ENCODE results near the gene PRRX2.

The PRRX2 gene

GRCh38 chr9:129676975-129677374, 11.5 kb downstream of the PRRX2 start:
- no peak for DNase-seq (ENCODE audit: low read depth in 1 of 2, low spot score in 1 of 2)

- no peak for DNase-seq (ENCODE audit: low read depth in 1 of 2, low spot score in 1 of 2)
Observed at GRCh38 chr9:129677456-129677855, 12.0 kb downstream of the PRRX2 start.

- no peak for DNase-seq (ENCODE audit: low read depth in 1 of 2, low spot score in 1 of 2)
Observed at GRCh38 chr9:129678844-129679243, 13.4 kb downstream of the PRRX2 start.

DNA sequence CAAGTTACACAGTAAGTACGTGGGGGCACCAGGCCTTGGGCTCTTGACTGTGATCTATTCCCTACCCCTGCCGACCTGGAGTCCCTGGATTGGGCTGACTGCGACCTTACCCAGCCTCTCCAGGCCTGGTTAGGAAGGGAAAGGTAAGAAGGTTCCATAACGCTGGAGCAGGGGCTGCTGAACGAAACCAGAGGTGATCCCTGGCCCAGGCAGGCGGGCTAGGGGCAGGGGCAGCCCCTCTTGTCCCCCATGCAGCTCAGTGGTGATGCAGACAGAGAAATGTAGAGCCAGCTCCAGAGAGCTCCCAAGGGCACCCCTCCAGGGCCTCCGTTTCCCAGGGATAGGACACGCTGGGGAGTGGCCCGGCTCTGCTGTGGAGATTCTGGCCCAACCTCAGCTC, 14.1 kb downstream of the PRRX2 start:
- DNase-seq (ENCODE audit: low read depth in 1 of 2, low spot score in 1 of 2): no peak

- DNase-seq (ENCODE audit: low read depth in 1 of 2, low spot score in 1 of 2): no peak
Observed at GRCh38 chr9:129681924-129682323, 16.5 kb downstream of the PRRX2 start.

DNA sequence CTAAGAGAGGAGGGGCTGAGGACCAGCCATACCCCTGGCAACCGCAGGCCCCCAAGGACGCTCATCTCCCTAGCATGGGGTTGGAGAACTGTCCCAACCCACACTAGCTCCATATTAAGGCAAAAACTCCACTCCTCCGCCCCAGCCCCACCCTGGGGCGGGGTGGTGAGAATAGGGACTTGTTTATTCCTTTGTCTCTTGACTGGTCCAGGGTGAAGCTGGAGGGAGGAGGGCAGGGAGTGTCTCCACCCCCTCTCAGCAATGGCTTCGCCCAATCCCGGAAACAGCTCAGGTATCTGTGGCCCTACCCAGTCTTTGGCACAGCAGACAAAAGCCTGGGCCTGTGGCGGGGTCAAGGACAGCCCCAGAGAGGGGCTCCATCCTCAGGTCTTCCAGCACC, 16.9 kb downstream of the PRRX2 start:
- no peak for DNase-seq (ENCODE audit: low read depth in 1 of 2, low spot score in 1 of 2)

DNA sequence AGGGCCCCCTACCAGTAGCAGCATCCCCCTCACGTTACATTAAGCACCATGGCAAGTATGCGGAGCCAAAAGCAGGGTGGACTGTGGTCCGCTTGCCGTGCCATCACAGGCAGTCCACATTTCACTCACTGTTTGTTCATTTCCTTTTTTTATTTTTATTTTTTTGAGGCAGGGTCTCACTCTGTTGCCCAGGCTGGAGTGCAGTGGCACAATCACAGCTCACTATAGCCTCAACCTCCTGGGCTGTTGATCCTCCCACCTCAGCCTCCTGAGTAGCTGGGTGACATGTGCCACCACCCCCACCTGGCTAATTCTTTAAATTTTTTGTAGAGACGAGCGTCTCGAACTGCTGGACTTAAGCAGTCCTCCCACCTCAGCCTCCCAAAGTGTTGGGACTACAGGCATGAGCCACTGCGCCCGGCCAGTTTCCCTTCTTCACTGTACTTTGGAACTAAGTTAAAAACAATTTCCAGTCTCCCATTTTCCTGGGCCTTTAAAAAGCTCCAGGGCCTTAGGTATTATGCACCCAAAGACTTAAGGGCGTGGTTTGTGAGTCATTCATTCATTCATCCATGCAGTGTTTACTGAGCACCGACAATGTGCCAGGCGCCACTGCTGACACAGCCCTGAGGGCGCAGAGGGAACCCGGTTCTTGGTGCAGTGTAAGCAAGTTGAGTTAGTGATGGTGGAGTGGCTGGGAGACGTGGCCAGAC, 19.9 kb downstream of the PRRX2 start:
- DNase-seq (ENCODE audit: low read depth in 1 of 2, low spot score in 1 of 2): no peak

- no peak for DNase-seq (ENCODE audit: low read depth in 1 of 2, low spot score in 1 of 2)
Observed at GRCh38 chr9:129685933-129686259, 20.4 kb downstream of the PRRX2 start.

DNA sequence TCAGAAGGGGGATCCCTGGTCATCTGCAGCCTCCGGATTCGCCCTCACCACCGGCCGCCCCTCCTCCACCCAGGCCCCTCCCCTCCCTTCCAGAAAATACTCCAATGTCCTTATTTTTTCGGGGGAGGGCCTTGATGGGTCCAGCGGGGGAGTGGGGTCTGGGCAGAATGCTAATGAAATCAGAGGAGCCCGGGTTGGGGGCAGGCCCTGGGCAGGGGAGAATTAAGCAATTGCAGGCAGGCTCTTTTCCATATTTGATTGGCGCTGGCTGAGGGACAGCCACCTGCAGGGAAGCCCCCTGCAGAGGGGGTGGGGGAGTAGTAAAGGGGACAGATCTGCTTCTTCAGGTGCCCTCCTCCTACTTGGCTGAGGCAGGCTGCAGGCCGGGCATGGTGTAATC, 21.3 kb downstream of the PRRX2 start:
- no peak for DNase-seq (ENCODE audit: low read depth in 1 of 2, low spot score in 1 of 2)

- DNase-seq (ENCODE audit: low read depth in 1 of 2, low spot score in 1 of 2): no peak
Observed at GRCh38 chr9:129687391-129687790, 21.9 kb downstream of the PRRX2 start.

DNA sequence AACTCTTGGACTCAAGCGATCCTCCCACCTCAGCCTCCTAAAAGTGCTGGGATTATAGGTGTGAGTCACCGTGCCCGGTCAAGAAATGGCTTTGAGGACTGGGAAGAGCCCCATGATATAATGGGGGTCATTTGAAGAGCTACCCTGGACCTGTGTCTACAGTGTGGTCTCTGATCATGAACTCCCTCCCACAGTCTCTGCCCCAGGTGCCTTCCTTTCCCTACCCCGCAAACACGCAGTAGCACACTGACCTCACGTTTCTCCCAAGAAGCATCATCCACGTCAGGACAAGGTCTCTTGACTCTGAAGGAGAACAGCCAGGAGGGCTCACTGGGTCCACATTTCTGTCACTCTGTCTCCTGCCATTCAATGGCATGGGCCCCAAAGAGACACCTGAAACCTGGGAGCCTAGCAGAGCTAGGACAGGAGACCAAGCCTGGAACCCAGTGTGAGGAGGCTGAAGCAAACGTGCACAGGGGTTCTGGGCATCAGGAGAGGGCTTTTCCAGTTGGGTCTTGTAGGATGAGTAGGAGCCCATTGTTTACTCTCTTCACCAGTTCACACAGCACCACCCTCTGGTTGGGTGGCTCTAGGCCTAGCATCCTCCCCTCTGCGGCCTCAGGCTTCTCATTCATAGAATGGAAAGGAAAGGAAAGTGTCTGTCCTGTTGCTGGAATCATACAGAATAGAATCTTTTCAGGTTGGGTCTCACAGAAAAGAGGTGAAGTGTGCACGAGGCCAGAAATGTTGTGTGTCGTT, 23.0 kb downstream of the PRRX2 start:
- DNase-seq (ENCODE audit: low read depth in 1 of 2, low spot score in 1 of 2): no peak

DNA sequence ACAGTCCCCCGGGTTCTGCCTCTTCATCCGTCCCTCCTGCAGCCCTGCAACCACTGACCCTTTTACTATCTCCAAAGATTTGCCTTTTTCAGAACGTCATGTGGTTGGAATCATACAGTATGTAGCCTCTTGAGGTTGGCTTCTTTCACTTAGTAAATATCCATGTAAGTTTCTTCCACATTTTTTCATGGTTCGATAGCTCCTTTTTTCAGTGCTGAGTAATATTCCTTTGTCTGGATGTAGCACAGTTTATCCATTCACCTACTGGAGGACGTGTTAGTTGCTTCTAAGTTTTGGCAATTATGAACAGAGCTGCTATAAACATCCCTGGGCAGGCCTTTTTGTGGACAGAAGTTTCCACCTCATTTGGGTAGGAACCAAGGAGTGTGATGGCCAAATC, 27.1 kb downstream of the PRRX2 start:
- DNase-seq (ENCODE audit: low read depth in 1 of 2, low spot score in 1 of 2): no peak

DNA sequence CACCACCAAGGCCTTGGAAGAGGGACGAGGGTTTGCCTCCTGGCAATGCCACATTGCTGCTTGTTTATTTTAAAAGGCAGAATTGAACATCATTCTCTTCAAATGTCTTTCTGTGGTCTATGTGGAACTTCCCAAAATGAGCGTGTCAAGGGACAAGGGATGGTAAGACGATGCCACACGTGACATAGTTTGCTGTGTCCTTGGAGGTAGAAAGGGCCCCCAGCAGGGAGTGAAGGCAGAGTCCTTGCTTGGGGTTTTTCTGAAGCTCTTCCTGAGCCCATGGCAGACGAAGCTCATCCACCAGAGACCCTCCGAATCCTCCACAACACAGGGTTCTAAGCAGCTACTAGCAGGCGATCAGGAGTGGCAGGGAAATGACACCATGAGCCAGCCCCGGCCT, 28.3 kb downstream of the PRRX2 start:
- DNase-seq (ENCODE audit: low read depth in 1 of 2, low spot score in 1 of 2): no peak

DNA sequence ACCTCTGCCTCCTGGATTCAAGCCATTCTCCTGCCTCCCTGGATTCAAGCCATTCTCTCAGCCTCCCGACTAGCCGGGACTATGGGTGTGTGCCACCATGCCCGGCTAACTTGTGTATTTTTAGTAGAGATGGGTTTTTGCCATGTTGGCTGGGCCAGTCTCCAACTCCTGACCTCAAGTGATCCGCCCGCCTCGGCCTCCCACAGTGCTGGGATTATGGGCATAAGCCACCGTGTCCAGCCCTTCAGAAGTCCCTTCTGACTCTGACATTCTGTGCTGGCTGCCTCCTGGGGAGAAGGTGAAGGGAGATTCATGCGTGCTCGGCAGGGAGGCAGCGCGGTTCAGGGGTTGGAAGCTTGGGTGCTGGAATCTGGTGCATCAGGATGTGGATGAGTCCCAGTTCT, 28.8 kb downstream of the PRRX2 start:
- no peak for DNase-seq (ENCODE audit: low read depth in 1 of 2, low spot score in 1 of 2)

- no peak for DNase-seq (ENCODE audit: low read depth in 1 of 2, low spot score in 1 of 2)
Observed at GRCh38 chr9:129695870-129696269, 30.4 kb downstream of the PRRX2 start.

DNA sequence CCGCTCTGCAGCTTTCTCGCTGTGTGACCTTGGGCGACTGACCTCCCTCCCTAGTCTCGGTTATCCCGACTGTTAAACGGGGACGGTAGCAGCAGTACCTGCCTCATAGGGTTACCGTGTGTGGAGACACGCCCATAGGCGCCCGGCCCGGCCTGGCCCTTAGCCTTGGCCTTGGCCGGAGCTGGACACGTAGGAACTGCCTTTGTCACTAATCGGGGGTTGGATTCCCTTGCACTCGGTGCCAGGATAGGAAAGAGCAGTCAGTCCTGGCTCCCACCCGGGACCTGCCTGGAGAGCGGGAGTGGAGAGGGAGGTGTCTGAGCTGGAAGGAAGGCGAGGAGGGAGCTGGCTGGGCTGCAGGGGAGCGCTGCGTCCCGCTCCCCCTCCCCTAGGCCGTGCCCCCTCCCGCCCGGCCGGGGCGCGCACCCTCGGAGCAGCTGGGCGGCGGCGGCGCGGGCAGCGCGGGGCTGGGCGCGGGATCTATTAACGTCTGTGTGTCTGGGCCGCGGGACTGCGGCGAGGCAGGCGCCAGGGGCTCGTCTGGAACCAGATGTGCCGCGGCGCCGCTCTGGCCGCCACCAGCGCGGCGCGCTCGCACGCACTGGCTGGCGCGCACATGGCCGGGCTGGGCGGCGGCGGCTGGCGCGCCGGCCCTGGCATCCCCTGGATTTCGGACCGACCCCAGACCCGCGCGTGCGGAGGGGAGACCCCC, 31.7 kb downstream of the PRRX2 start:
- DNase-seq (ENCODE audit: low read depth in 1 of 2, low spot score in 1 of 2): no peak

DNA sequence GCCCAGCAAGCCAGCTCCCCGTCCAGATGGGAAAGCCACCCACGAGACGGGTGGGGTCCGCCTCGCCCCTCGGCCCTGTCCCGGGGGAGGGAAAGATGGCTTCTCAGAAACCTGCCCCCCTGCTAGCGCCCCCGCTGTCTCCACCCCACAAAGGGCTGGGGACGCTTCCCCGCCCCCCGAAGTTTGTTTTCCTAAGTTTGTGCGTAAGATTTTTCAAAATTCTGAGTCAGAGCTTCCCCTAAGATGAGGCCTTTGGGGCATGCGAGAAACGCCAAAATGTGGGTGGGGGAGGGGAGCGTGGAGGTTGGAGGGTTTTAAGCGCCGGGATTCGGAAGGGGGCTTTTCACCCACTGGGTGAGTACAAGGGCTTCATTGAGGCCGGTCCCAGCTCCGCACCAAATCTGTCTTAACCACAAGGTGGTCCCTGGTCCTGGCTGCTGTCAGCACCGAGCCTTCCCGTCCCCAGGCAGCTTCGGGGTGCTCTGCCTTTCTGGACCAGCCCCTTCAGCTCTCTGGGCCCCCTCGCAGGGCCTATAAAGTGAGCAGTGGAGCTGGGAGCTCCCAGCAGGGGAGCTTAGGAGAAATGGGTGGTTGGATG, 32.3 kb downstream of the PRRX2 start:
- no peak for DNase-seq (ENCODE audit: low read depth in 1 of 2, low spot score in 1 of 2)

- DNase-seq (ENCODE audit: low read depth in 1 of 2, low spot score in 1 of 2): no peak
Observed at GRCh38 chr9:129698254-129698757, 32.9 kb downstream of the PRRX2 start.

DNA sequence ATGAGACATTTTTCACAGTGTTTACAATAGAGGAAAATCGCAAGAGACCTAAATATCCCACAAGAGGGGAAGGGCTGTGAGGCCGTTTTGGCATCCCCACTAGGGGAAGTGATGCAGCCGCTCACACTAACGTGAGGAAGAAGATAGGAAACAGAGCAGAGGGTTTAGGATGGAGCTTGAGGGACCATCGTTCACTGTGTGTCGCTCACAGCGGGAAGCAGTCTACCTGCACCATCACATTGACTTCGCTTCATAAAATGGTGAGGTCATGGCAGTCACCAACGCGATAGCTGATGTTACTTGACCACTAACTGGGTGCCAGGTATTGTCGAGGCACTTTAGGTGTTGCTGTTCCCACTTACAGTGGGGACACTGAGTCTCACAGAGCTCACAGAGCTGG, 35.6 kb downstream of the PRRX2 start:
- no peak for DNase-seq (ENCODE audit: low read depth in 1 of 2, low spot score in 1 of 2)

DNA sequence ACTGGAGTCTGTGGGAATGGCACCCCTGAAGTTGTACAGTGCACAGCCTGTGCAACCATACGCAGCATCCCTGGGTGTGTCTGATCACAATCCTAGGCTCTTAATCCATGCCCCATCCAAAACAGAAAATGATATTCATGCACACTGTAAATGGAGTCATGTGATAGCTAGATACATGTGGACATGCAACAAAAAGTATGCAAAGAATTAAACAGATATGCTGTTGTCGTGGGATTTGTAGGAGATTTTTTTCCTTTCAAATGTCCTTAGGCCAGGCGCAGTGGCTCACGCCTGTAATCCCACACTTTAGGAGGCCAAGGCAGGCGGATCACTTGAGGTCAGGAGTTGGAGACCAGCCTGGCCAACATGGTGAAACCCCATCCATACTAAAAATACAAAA, 36.1 kb downstream of the PRRX2 start:
- no peak for DNase-seq (ENCODE audit: low read depth in 1 of 2, low spot score in 1 of 2)

GRCh38 chr9:129702589-129703520, 37.4 kb downstream of the PRRX2 start:
- no peak for DNase-seq (ENCODE audit: low read depth in 1 of 2, low spot score in 1 of 2)

Data from activated T-helper 1 cell treated with anti-CD3 and anti-CD28 coated beads, Interleukin-2, amount 50 U/mL, for 16 hours (primary cell).